ACHN (cell line): ENCODE results near the gene NEXMIF.
"Not testable (repeated sequence)": the region's sequence is repeated elsewhere in the genome, so short reads cannot be mapped to it uniquely, and the experiment has no call there.

Experiments
- DNase-seq: peaks from one replicate; pipeline ENCODE4 v3.0.0-alpha.2; 2015
- in situ Hi-C: cut with HindIII; loops from 2 replicates; pipeline ENCODE4 v1.10.0; 2017; ENCODE audit warnings: low sequenced_read_pairs, low pct_ligation_motif_present, low pct_unique_long_range_greater_than_20kb

NEXMIF gene

GRCh38 chrX:74804574-74804973 is 120.7 kb downstream of the NEXMIF start:
- no peak for DNase-seq
- in situ Hi-C loops = no loop called here

- DNase-seq = no peak
These were observed 125.2 kb downstream of the NEXMIF start for GRCh38 chrX:74800062-74800461.

GRCh38 chrX:74797338-74797887 is 127.8 kb downstream of the NEXMIF start:
- in situ Hi-C loops = no loop called here
- no peak for DNase-seq

More at GRCh38 chrX:74800062-74800461, 125.2 kb downstream of the NEXMIF start:
- in situ Hi-C loops = no loop called here

GRCh38 chrX:74788545-74789086 is 136.6 kb downstream of the NEXMIF start:
- no peak for DNase-seq
- in situ Hi-C loops = no loop called here

GRCh38 chrX:74784629-74785028 is 140.6 kb downstream of the NEXMIF start:
- in situ Hi-C loops = no loop called here
- no peak for DNase-seq

GRCh38 chrX:74781507-74782034 is 143.7 kb downstream of the NEXMIF start:
- in situ Hi-C loops = no loop called here

GRCh38 chrX:74779175-74779574 is 146.1 kb downstream of the NEXMIF start:
- DNase-seq = no peak
- in situ Hi-C loops = no loop called here

More at GRCh38 chrX:74781507-74782034, 143.7 kb downstream of the NEXMIF start:
- no peak for DNase-seq

GRCh38 chrX:74774988-74775387 is 150.3 kb downstream of the NEXMIF start:
- no peak for DNase-seq
- in situ Hi-C loops = no loop called here

GRCh38 chrX:74736450-74736849 is 188.8 kb downstream of the NEXMIF start:
- DNase-seq = no peak

GRCh38 chrX:74705269-74705668 is 220.0 kb downstream of the NEXMIF start:
- DNase-seq = no peak
- in situ Hi-C loops = no loop called here

More at GRCh38 chrX:74736450-74736849, 188.8 kb downstream of the NEXMIF start:
- in situ Hi-C loops = no loop called here

GRCh38 chrX:74701343-74701742 is 223.9 kb downstream of the NEXMIF start:
- DNase-seq, in situ Hi-C loops: not testable (repeated sequence)

GRCh38 chrX:74684466-74684865 is 240.8 kb downstream of the NEXMIF start:
- in situ Hi-C loops = no loop called here
- DNase-seq = no peak
